Neural crest cell (in vitro differentiated cells): ENCODE results near the gene AK5. TPM values are rescaled to one million over a fixed set of nuclear protein-coding genes. Genes with fewer than 3 reads are reported as not detected.

Experiments used
- DNase-seq: peaks from one replicate; pipeline ENCODE4 v3.0.0; 2021; ENCODE audit warnings: low read depth, mixed read lengths, low spot score
- H3K27ac Mint-ChIP-seq: one replicate; pipeline ENCODE4 v1.8.0; 2021; ENCODE audit warnings: mild to moderate bottlenecking, mixed read lengths; ENCODE audit not compliant: unreplicated experiment
- H3K27me3 Mint-ChIP-seq: 2 replicates; pipeline ENCODE4 v1.8.0; 2021; ENCODE audit warnings: low read depth, mild to moderate bottlenecking, mixed read lengths
- H3K36me3 Mint-ChIP-seq: 2 replicates; pipeline ENCODE4 v1.8.0; 2021; ENCODE audit warnings: low read depth, mild to moderate bottlenecking, mixed read lengths
- H3K4me1 Mint-ChIP-seq: 2 replicates; pipeline ENCODE4 v1.8.0; 2021; ENCODE audit warnings: mixed read lengths
- H3K4me3 Mint-ChIP-seq: one replicate; pipeline ENCODE4 v1.8.0; 2021; ENCODE audit warnings: mild to moderate bottlenecking, mixed read lengths
- H3K9me3 Mint-ChIP-seq: 2 replicates; pipeline ENCODE4 v1.8.0; 2021; ENCODE audit warnings: mixed read lengths
- total RNA-seq: library from RNA; stranded (reverse); gene quantifications from 2 replicates; pipeline ENCODE4 v1.2.1, GENCODE V29; 2021
- TF ChIP-seq, protein P1 (sequence below): fragments of 200-600 bp; sonication (generic); conservative IDR thresholded peaks from 2 replicates; pipeline ENCODE4 v1.5.0; 2021; ENCODE audit warnings: antibody characterized with exemption, mild to moderate bottlenecking

AK5 gene
- total RNA-seq, 1 donor from 2014 or later: 1.1 TPM

DNA sequence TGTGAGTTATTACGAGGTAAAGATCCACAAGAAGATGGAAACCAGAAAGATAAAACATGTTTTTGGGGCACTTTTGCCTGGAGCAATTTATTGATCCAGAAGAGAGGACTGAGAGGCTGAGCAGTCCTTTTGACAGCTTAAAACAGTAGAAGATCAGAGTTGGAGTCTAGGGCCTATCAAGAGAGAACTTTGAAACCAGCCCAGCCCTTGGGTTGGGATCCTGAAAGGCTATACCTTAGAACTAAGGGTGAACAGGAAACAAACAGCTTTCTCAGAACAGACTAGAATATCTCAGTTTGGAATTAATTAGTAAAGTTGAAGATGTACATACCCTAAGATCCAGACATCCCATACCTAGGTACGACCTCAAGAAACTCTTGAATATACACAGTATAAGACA, 311.1 kb downstream of the AK5 start:
- no peak for DNase-seq
- no peaks in the 10 kb centered on the region for H3K9me3 Mint-ChIP-seq
- no peaks in the 10 kb centered on the region for H3K27me3 Mint-ChIP-seq
- H3K4me1 Mint-ChIP-seq: no peaks in the 10 kb centered on the region
- H3K4me3 Mint-ChIP-seq: no peak overlapping the region
- H3K36me3 Mint-ChIP-seq: peaks cover 12% of the 10 kb centered on the region
- TF ChIP-seq, protein P1, sequence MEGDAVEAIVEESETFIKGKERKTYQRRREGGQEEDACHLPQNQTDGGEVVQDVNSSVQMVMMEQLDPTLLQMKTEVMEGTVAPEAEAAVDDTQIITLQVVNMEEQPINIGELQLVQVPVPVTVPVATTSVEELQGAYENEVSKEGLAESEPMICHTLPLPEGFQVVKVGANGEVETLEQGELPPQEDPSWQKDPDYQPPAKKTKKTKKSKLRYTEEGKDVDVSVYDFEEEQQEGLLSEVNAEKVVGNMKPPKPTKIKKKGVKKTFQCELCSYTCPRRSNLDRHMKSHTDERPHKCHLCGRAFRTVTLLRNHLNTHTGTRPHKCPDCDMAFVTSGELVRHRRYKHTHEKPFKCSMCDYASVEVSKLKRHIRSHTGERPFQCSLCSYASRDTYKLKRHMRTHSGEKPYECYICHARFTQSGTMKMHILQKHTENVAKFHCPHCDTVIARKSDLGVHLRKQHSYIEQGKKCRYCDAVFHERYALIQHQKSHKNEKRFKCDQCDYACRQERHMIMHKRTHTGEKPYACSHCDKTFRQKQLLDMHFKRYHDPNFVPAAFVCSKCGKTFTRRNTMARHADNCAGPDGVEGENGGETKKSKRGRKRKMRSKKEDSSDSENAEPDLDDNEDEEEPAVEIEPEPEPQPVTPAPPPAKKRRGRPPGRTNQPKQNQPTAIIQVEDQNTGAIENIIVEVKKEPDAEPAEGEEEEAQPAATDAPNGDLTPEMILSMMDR: no peak
- no peak overlapping the region for H3K27ac Mint-ChIP-seq

DNA sequence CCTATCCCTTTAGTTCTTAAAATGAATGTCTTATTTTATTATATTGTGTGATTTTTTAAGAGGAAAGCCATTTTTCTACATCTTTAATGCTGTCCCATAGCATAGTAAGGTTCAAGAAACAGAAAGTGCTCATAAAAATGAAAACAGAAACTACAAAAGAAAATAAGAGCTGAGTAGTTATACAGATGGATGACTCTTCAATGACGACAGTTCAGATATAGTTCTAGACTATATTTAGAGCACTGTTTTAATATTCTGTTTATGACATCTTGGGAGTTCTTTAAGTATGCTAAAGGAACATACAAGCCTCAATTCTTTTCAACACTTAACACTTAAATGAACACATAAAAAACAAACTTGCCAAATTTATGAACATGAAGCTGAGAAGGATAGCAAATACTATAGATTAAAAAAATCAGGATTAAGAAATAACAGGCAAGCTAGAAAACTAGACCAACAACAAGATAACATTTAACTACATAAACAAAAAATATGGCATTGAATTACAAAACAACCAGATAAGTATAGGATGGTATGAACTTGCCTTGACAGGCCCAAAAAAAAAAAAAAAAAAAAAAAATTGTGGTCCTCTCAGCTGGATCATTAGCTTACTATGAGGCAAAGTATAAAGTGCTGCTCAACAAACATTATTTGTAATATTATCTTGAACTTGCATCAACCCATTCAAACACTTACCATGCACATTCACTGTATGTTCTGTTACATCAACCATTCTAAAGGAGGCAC, 312.7 kb downstream of the AK5 start:
- no peak overlapping the region for H3K4me3 Mint-ChIP-seq
- TF ChIP-seq, protein P1: no peak
- H3K4me1 Mint-ChIP-seq: no peaks in the 10 kb centered on the region
- H3K27me3 Mint-ChIP-seq: no peaks in the 10 kb centered on the region
- H3K27ac Mint-ChIP-seq: no peak overlapping the region
- H3K36me3 Mint-ChIP-seq: peaks cover 8% of the 10 kb centered on the region
- no peak for DNase-seq
- no peaks in the 10 kb centered on the region for H3K9me3 Mint-ChIP-seq

DNA sequence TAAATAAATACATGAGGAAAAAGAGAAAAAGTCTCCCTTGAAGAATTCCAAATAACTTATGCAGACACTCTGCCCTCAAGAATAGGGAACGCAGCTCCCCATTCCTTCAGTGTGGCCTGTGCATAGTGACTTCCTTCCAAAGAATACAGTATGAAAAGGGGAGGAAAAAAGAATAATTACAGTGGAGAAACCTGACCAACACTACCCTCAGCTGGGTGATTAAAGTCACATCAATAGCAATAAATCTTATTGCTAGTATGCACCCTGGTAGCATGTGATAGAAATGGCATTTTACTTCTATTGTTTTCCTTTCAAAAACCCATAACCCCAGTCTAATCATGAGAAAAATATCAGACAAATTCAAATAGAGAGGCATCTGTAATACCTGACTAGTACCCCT, 315.5 kb downstream of the AK5 start:
- Mint-ChIP-seq H3K4me3 (no peak overlapping the region), H3K27me3 (no peaks in the 10 kb centered on the region), H3K4me1 (no peaks in the 10 kb centered on the region), H3K9me3 (no peaks in the 10 kb centered on the region), H3K27ac (no peak overlapping the region), H3K36me3 (peaks cover 9% of the 10 kb centered on the region)
- DNase-seq: no peak
- TF ChIP-seq, protein P1: no peak

DNA sequence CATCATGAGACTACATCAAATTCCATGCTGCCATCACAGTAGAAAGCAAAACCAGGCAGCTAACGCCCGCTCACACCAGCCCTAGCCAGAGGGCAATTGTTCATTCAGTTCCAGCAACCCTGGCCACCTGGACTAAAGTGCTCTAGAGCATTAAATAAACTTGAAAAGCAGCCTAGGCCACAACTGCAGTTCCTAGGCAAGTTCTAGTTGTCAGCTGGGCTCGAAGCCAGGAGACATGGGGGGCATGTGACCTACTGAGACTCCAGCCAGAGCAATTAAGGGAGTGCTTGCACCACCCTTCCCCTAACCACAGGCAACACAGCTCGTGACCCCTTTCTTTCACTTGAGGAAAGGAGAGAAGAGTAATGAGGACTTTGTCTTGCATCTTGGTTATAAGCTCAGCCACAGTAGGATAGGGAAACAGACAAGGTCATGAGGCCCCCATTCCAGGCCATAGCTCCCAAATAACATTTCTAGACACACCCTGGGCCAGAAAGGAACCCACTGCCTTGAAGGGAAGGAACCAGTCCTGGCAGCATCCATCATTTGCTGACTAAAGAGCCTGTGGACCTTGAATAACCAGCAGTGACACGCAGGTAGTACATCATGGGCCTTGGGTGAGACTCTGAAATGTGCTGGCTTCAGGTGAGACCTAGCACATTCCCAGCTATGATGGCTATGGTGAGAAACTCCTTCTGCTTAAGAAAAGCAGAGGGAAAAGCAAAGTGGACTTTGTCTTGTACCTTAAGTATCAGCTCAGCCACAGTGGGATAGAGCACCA, 323.6 kb downstream of the AK5 start:
- TF ChIP-seq, protein P1: no peak
- Mint-ChIP-seq H3K4me1 (no peaks in the 10 kb centered on the region), H3K27ac (no peak overlapping the region), H3K9me3 (peaks cover 27% of the 10 kb centered on the region), H3K4me3 (no peak overlapping the region), H3K27me3 (no peaks in the 10 kb centered on the region), H3K36me3 (peaks cover 48% of the 10 kb centered on the region)
- DNase-seq: no peak

DNA sequence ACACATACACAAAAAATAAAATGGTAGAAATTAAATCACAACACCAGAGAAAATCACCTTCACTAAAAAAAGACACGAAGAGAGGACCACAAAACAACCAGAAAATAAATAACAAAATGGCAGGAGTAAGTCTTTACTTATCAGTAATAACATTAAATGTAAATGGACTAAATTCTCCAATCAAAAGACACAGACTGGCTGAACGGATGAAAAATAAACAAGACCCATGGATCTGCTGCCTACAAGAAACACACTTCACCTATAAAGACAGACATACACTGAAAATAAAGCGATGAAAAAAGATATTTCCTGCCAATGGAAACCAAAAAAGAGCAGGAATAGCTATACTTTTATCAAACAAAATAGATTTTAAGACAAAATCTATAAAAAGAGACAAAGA, 327.1 kb downstream of the AK5 start:
- no peaks in the 10 kb centered on the region for H3K27me3 Mint-ChIP-seq
- TF ChIP-seq, protein P1: no peak
- H3K36me3 Mint-ChIP-seq: peaks cover 61% of the 10 kb centered on the region
- H3K9me3 Mint-ChIP-seq: peaks cover 38% of the 10 kb centered on the region
- H3K27ac Mint-ChIP-seq: no peak overlapping the region
- DNase-seq: no peak
- H3K4me3 Mint-ChIP-seq: no peak overlapping the region
- no peaks in the 10 kb centered on the region for H3K4me1 Mint-ChIP-seq

Other genes with a start within 250 kb of the AK5 start
- gene PIGK, start 62.6 kb upstream of the AK5 start, total RNA-seq: 18.4 and 21.7 TPM in 2 replicates